ENCODE results near the gene ANP32E.

DNA sequence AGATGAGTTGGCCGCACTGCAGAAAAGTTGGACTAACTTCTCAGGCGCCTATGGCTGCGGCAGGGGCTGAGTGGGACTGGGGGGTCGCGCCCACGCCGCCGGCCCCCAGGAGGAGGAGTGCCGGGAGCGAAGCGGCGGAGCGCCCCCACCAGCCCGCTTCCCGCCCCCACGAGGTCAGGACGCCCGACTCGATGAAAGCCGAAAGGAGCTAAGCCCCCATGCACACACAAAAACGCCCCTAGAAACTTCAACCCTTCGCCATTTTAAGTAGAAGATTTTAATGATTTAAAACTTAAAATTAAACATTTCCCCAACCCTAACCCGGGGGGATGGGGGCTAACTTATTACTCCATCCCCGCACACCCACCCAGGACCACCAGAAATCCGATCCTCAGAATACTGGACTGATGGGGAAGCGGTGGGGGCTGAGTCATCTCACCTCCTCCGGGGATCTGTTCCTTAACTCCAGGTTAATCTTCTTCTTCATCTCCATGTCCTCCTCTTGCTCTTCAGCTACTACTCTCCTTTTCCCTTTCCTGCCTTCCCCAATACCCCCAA lies 539 bp downstream of the ANP32E start:
- peak in 1 of 4 experiments; percentile 18 for TF ChIP-seq CTCF (IDR thresholded peaks at IDR 0.05)
- TF ChIP-seq POLR2AphosphoS5 (IDR thresholded peaks at IDR 0.05): no peak
- TF ChIP-seq EP300 (IDR thresholded peaks at IDR 0.05): no peak
